HEK293 (cell line): ENCODE results near the gene NLRP6.
A peak's percentile ranks its signal among the peaks of the same experiment; 100 is the strongest.

Experiments used
- CTCF ChIA-PET: fragments of 350-600 bp; formaldehyde crosslinking; extraction: SDS; loops from one replicate; lab custom pipeline; 2021; ENCODE audit warnings: antibody characterized with exemption; lab: Yijun Ruan, JAX
- POLR2A ChIA-PET: fragments of 300-600 bp; formaldehyde crosslinking; extraction: SDS; loops from one replicate; lab custom pipeline; 2020; ENCODE audit warnings: antibody characterized with exemption, inconsistent platforms; lab: Yijun Ruan, JAX
- H3K27ac ChIP-seq: fragments of 200-500 bp; sonication (Bioruptor generic); 2 replicates; pipeline ENCODE4 v1.5.1; 2014; ENCODE audit warnings: low read depth, low read length, control low read depth, inconsistent platforms; ENCODE audit errors: extremely low read depth
- H3K36me3 ChIP-seq, 2 experiments: fragments of 200-500 bp in 1 of 2; sonication (Bioruptor generic) in 1 of 2; 1 replicate in 1 of 2; 2 replicates in 1 of 2; pipeline ENCODE4 v1.5.1; 2014 to 2017; ENCODE audit warnings: inconsistent platforms in 2 of 2, low read length in 2 of 2; ENCODE audit not compliant: control insufficient read depth in 2 of 2, insufficient read depth in 1 of 2
- H3K4me1 ChIP-seq: fragments of 200-500 bp; sonication (Bioruptor generic); 2 replicates; pipeline ENCODE4 v1.5.1; 2014; ENCODE audit warnings: mild to moderate bottlenecking, low read length, inconsistent platforms; ENCODE audit not compliant: control insufficient read depth, insufficient read depth
- H3K4me3 ChIP-seq: 2 replicates; pipeline ENCODE4 v1.5.1; 2011; ENCODE audit warnings: low read depth, mild to moderate bottlenecking, control low read depth, low read length, moderate library complexity
- H3K9me3 ChIP-seq: fragments of 200-500 bp; sonication (Bioruptor generic); 2 replicates; pipeline ENCODE4 v1.5.1; 2014; ENCODE audit warnings: low read depth, low read length, inconsistent platforms; ENCODE audit not compliant: control insufficient read depth, insufficient read depth
- HOXC10 ChIP-seq: sonication (generic); formaldehyde crosslinking; IDR thresholded peaks from 2 replicates; pipeline ENCODE4 v1.8.1; 2023; ENCODE audit warnings: mild to moderate bottlenecking, missing genetic modification reagents
- HOXD13 ChIP-seq: sonication (generic); formaldehyde crosslinking; IDR thresholded peaks from 2 replicates; pipeline ENCODE4 v1.8.0; 2022; ENCODE audit warnings: missing genetic modification reagents, borderline replicate concordance
- OSR2 ChIP-seq: fragments of 450-650 bp; formaldehyde crosslinking; IDR thresholded peaks from 2 replicates; pipeline ENCODE4 v1.5.1; 2016; ENCODE audit warnings: missing biosample characterization, missing genetic modification characterization
- REPIN1 ChIP-seq: fragments of 450-650 bp; formaldehyde crosslinking; IDR thresholded peaks from 2 replicates; pipeline ENCODE4 v1.5.1; 2017; ENCODE audit warnings: missing biosample characterization, missing genetic modification characterization, low read depth
- SCRT2 ChIP-seq: fragments of 450-650 bp; formaldehyde crosslinking; IDR thresholded peaks from 2 replicates; pipeline ENCODE4 v1.5.1; 2016; ENCODE audit warnings: missing biosample characterization, missing genetic modification characterization
- TCF7L2 ChIP-seq: IDR thresholded peaks from 2 replicates; pipeline ENCODE4 v1.6.1; 2011; ENCODE audit warnings: low read depth, mild to moderate bottlenecking, inconsistent platforms, low read length, moderate library complexity, borderline replicate concordance
- YY2 ChIP-seq: fragments of 450-650 bp; formaldehyde crosslinking; IDR thresholded peaks from 2 replicates; pipeline ENCODE4 v1.5.1; 2016; ENCODE audit warnings: missing biosample characterization, missing genetic modification characterization
- ZBTB20 ChIP-seq: fragments of 450-650 bp; formaldehyde crosslinking; IDR thresholded peaks from 2 replicates; pipeline ENCODE4 v1.5.1; 2016; ENCODE audit warnings: missing biosample characterization, missing genetic modification characterization
- ZFHX2 ChIP-seq: fragments of 450-650 bp; formaldehyde crosslinking; conservative IDR thresholded peaks from 2 replicates; pipeline ENCODE4 v1.5.1; 2016; ENCODE audit warnings: missing biosample characterization, missing genetic modification characterization
- ZNF155 ChIP-seq: fragments of 450-650 bp; formaldehyde crosslinking; IDR thresholded peaks from 2 replicates; pipeline ENCODE4 v1.5.1; 2016; ENCODE audit warnings: missing biosample characterization, missing genetic modification characterization
- ZNF16 ChIP-seq: fragments of 450-650 bp; formaldehyde crosslinking; IDR thresholded peaks from 2 replicates; pipeline ENCODE4 v1.5.1; 2016; ENCODE audit warnings: low read depth, missing biosample characterization, missing genetic modification characterization
- ZNF2 ChIP-seq: fragments of 450-650 bp; formaldehyde crosslinking; IDR thresholded peaks from 2 replicates; pipeline ENCODE4 v1.5.1; 2016; ENCODE audit warnings: missing biosample characterization, missing genetic modification characterization
- ZNF202 ChIP-seq: fragments of 450-650 bp; formaldehyde crosslinking; IDR thresholded peaks from 2 replicates; pipeline ENCODE4 v1.5.1; 2016; ENCODE audit warnings: missing biosample characterization, missing genetic modification characterization, borderline replicate concordance
- ZNF48 ChIP-seq: fragments of 450-650 bp; formaldehyde crosslinking; IDR thresholded peaks from 2 replicates; pipeline ENCODE4 v1.5.1; 2016; ENCODE audit warnings: missing biosample characterization, missing genetic modification characterization
- ZNF843 ChIP-seq: fragments of 450-650 bp; formaldehyde crosslinking; IDR thresholded peaks from 2 replicates; pipeline ENCODE4 v1.5.1; 2016; ENCODE audit warnings: missing biosample characterization, missing genetic modification characterization
- ZXDB ChIP-seq: fragments of 450-650 bp; formaldehyde crosslinking; IDR thresholded peaks from 2 replicates; pipeline ENCODE4 v1.5.1; 2016; ENCODE audit warnings: missing biosample characterization, missing genetic modification characterization
- TF ChIP-seq, protein P1 (sequence below): fragments of 450-650 bp; formaldehyde crosslinking; IDR thresholded peaks from 2 replicates; pipeline ENCODE4 v1.5.1; 2017; ENCODE audit warnings: missing biosample characterization, mild to moderate bottlenecking, missing genetic modification characterization, moderate library complexity
- TF ChIP-seq, protein P2 (sequence below): fragments of 450-650 bp; IDR thresholded peaks from 2 replicates; pipeline ENCODE4 v1.5.1; 2018; ENCODE audit warnings: missing biosample characterization, mild to moderate bottlenecking, missing genetic modification characterization
- TF ChIP-seq, protein P3 (sequence below): fragments of 450-650 bp; formaldehyde crosslinking; IDR thresholded peaks from 2 replicates; pipeline ENCODE4; 2016; ENCODE audit warnings: missing biosample characterization, missing genetic modification characterization
- TF ChIP-seq, protein P4 (sequence below): fragments of 450-650 bp; formaldehyde crosslinking; IDR thresholded peaks from 2 replicates; pipeline ENCODE4 v1.5.1; 2017; ENCODE audit warnings: missing biosample characterization, missing genetic modification characterization
- TF ChIP-seq, protein P5 (sequence below): fragments of 450-650 bp; formaldehyde crosslinking; IDR thresholded peaks from 2 replicates; pipeline ENCODE4 v1.5.1; 2016; ENCODE audit warnings: missing biosample characterization, missing genetic modification characterization

Gene NLRP6

DNA sequence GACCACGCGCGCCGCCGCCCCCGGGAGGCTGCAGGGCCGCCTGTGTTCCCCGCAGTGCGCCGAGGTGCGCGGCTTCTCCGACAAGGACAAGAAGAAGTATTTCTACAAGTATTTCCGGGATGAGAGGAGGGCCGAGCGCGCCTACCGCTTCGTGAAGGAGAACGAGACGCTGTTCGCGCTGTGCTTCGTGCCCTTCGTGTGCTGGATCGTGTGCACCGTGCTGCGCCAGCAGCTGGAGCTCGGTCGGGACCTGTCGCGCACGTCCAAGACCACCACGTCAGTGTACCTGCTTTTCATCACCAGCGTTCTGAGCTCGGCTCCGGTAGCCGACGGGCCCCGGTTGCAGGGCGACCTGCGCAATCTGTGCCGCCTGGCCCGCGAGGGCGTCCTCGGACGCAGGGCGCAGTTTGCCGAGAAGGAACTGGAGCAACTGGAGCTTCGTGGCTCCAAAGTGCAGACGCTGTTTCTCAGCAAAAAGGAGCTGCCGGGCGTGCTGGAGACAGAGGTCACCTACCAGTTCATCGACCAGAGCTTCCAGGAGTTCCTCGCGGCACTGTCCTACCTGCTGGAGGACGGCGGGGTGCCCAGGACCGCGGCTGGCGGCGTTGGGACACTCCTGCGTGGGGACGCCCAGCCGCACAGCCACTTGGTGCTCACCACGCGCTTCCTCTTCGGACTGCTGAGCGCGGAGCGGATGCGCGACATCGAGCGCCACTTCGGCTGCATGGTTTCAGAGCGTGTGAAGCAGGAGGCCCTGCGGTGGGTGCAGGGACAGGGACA lies 2.7 kb downstream of the NLRP6 start:
- Histone ChIP-seq H3K4me3 (no peak overlapping the region), H3K36me3 (no peaks in the 10 kb centered on the region), H3K4me1 (no peaks in the 10 kb centered on the region), H3K9me3 (no peaks in the 10 kb centered on the region), H3K27ac (no peak overlapping the region)
- peak; percentile 68 for TF ChIP-seq SCRT2 (tag by site-specific recombination)
- TF ChIP-seq HOXC10 = no peak
- TF ChIP-seq ZFHX2 (tag by site-specific recombination) = 0 out of 2 replicates have a peak, but pooled peaks have one; percentile 8
- CTCF ChIA-PET = interaction anchor here (0.5 to 1.3 kb wide), 7 partner anchors 10 to 446 kb away, joined by 3 to 7 read pairs (median 3); no protein-coding TSS in a partner anchor
- POLR2A ChIA-PET = interaction anchor here (0.6 kb wide), 1 partner anchor 83 kb away, joined by 3 read pairs; no protein-coding TSS in a partner anchor

DNA sequence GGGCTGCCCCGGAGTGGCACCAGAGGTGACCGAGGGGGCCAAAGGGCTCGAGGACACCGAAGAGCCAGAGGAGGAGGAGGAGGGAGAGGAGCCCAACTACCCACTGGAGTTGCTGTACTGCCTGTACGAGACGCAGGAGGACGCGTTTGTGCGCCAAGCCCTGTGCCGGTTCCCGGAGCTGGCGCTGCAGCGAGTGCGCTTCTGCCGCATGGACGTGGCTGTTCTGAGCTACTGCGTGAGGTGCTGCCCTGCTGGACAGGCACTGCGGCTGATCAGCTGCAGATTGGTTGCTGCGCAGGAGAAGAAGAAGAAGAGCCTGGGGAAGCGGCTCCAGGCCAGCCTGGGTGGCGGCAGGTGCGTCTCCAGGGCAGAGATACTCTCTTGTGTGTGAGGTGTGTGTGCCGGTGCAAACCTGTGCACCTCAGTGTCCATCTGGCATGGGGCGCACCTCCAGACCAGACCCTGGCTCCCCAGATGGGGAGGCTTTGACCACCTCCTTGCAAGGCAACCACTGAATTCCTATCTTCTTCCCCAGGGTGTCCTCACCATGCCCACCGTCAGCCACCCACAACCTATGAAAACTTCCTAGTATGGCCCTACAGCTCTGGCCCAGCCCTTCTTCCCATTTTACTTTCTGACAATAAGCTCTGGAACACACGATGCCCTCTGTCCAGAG lies 3.4 kb downstream of the NLRP6 start:
- ChIA-PET POLR2A (no interaction called here), CTCF (interaction anchor here (0.7 to 0.9 kb wide), 2 partner anchors 28 to 46 kb away, joined by 3 to 5 read pairs; no protein-coding TSS in a partner anchor)
- Histone ChIP-seq H3K4me3 (no peak overlapping the region), H3K4me1 (no peaks in the 10 kb centered on the region), H3K27ac (no peak overlapping the region), H3K9me3 (no peaks in the 10 kb centered on the region), H3K36me3 (no peaks in the 10 kb centered on the region)
- TF ChIP-seq OSR2 (tag by site-specific recombination) = no peak
- TF ChIP-seq ZNF843 (tag by site-specific recombination) = no peak

DNA sequence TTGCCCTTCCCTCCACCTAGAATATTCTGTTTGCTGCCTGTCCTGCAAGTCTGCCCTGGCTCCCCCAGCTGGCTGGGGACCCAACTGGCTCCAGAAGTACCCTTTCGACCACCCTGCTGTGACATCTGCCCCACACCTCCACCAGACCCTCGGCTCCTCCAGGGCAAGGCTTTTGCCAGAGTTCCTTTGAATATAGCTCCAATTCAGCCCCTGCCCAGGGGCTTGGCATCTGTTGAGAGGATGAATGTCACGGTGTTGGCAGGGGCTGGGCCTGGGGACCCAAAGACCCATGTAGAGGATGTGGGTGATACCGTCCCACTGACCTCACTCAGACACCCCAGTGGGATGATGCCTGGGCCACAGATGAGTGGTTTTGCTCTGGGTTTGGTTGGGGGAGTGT lies 4.0 kb downstream of the NLRP6 start:
- Histone ChIP-seq H3K4me1 (no peaks in the 10 kb centered on the region), H3K9me3 (no peaks in the 10 kb centered on the region), H3K36me3 (no peaks in the 10 kb centered on the region), H3K27ac (no peak overlapping the region), H3K4me3 (no peak overlapping the region)
- CTCF ChIA-PET = interaction anchor here (0.8 to 1.5 kb wide), 3 partner anchors 24 to 31 kb away, joined by 4 to 8 read pairs (median 6); no protein-coding TSS in a partner anchor
- POLR2A ChIA-PET = no interaction called here
- no peak for TF ChIP-seq HOXD13 (CRISPR knock-in tag)
- TF ChIP-seq YY2 (tag by site-specific recombination) = no peak
- TF ChIP-seq REPIN1 (tag by site-specific recombination) = no peak
- TF ChIP-seq, protein P1, sequence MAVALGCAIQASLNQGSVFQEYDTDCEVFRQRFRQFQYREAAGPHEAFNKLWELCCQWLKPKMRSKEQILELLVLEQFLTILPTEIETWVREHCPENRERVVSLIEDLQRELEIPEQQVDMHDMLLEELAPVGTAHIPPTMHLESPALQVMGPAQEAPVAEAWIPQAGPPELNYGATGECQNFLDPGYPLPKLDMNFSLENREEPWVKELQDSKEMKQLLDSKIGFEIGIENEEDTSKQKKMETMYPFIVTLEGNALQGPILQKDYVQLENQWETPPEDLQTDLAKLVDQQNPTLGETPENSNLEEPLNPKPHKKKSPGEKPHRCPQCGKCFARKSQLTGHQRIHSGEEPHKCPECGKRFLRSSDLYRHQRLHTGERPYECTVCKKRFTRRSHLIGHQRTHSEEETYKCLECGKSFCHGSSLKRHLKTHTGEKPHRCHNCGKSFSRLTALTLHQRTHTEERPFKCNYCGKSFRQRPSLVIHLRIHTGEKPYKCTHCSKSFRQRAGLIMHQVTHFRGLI (tag by site-specific recombination) = no peak
- TF ChIP-seq ZNF2 (tag by site-specific recombination) = no peak
- TF ChIP-seq ZBTB20 (tag by site-specific recombination) = no peak
- no peak for TF ChIP-seq TCF7L2
- TF ChIP-seq ZNF16 (tag by site-specific recombination) = no peak
- TF ChIP-seq, protein P2, sequence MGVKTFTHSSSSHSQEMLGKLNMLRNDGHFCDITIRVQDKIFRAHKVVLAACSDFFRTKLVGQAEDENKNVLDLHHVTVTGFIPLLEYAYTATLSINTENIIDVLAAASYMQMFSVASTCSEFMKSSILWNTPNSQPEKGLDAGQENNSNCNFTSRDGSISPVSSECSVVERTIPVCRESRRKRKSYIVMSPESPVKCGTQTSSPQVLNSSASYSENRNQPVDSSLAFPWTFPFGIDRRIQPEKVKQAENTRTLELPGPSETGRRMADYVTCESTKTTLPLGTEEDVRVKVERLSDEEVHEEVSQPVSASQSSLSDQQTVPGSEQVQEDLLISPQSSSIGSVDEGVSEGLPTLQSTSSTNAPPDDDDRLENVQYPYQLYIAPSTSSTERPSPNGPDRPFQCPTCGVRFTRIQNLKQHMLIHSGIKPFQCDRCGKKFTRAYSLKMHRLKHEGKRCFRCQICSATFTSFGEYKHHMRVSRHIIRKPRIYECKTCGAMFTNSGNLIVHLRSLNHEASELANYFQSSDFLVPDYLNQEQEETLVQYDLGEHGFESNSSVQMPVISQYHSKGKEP (tag by site-specific recombination) = no peak
- TF ChIP-seq ZNF202 (tag by site-specific recombination) = no peak
- TF ChIP-seq, protein P3, sequence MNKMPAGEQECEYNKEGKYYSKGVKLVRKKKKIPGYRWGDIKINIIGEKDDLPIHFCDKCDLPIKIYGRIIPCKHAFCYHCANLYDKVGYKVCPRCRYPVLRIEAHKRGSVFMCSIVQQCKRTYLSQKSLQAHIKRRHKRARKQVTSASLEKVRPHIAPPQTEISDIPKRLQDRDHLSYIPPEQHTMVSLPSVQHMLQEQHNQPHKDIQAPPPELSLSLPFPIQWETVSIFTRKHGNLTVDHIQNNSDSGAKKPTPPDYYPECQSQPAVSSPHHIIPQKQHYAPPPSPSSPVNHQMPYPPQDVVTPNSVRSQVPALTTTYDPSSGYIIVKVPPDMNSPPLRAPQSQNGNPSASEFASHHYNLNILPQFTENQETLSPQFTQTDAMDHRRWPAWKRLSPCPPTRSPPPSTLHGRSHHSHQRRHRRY = no peak
- TF ChIP-seq, protein P4, sequence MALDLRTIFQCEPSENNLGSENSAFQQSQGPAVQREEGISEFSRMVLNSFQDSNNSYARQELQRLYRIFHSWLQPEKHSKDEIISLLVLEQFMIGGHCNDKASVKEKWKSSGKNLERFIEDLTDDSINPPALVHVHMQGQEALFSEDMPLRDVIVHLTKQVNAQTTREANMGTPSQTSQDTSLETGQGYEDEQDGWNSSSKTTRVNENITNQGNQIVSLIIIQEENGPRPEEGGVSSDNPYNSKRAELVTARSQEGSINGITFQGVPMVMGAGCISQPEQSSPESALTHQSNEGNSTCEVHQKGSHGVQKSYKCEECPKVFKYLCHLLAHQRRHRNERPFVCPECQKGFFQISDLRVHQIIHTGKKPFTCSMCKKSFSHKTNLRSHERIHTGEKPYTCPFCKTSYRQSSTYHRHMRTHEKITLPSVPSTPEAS (tag by site-specific recombination) = no peak
- TF ChIP-seq ZXDB (tag by site-specific recombination) = no peak
- TF ChIP-seq ZNF48 (tag by site-specific recombination) = no peak
- TF ChIP-seq, protein P5, sequence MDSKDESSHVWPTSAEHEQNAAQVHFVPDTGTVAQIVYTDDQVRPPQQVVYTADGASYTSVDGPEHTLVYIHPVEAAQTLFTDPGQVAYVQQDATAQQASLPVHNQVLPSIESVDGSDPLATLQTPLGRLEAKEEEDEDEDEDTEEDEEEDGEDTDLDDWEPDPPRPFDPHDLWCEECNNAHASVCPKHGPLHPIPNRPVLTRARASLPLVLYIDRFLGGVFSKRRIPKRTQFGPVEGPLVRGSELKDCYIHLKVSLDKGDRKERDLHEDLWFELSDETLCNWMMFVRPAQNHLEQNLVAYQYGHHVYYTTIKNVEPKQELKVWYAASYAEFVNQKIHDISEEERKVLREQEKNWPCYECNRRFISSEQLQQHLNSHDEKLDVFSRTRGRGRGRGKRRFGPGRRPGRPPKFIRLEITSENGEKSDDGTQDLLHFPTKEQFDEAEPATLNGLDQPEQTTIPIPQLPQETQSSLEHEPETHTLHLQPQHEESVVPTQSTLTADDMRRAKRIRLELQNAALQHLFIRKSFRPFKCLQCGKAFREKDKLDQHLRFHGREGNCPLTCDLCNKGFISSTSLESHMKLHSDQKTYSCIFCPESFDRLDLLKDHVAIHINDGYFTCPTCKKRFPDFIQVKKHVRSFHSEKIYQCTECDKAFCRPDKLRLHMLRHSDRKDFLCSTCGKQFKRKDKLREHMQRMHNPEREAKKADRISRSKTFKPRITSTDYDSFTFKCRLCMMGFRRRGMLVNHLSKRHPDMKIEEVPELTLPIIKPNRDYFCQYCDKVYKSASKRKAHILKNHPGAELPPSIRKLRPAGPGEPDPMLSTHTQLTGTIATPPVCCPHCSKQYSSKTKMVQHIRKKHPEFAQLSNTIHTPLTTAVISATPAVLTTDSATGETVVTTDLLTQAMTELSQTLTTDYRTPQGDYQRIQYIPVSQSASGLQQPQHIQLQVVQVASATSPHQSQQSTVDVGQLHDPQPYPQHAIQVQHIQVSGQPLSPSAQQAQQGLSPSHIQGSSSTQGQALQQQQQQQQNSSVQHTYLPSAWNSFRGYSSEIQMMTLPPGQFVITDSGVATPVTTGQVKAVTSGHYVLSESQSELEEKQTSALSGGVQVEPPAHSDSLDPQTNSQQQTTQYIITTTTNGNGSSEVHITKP = no peak
- TF ChIP-seq ZNF155 = no peak
